ENCODE data around the gene PTPRA.

DNA sequence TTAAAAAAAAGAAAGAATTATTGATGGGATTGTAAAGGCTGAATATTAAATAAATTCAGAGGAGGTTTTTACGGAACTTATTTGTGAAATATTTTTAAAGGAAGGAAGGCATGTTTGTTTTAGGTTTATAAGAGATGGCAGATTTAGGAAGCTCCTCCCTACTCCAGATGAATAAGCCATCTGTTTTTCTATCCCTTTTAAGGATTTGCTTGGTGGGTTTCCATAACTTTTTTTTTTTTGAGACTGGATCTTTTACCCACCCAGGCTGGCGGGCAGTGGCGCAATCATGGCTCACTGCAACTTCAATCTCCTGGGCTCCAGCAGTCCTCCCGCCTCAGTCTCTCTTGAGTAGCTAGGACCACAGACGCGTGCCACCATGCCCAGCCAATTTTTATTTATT, 30.4 kb downstream of the PTPRA start:
- TF ChIP-seq, protein P1, sequence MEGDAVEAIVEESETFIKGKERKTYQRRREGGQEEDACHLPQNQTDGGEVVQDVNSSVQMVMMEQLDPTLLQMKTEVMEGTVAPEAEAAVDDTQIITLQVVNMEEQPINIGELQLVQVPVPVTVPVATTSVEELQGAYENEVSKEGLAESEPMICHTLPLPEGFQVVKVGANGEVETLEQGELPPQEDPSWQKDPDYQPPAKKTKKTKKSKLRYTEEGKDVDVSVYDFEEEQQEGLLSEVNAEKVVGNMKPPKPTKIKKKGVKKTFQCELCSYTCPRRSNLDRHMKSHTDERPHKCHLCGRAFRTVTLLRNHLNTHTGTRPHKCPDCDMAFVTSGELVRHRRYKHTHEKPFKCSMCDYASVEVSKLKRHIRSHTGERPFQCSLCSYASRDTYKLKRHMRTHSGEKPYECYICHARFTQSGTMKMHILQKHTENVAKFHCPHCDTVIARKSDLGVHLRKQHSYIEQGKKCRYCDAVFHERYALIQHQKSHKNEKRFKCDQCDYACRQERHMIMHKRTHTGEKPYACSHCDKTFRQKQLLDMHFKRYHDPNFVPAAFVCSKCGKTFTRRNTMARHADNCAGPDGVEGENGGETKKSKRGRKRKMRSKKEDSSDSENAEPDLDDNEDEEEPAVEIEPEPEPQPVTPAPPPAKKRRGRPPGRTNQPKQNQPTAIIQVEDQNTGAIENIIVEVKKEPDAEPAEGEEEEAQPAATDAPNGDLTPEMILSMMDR (IDR thresholded peaks at IDR 0.05 in 4 of 5, conservative IDR thresholded peaks at IDR 0.05 in 1 of 5) = no peak
- TF ChIP-seq POLR2A (IDR thresholded peaks at IDR 0.05) = no peak

All from gastrocnemius medialis (tissue), 4 donors.